DMS79 treated with DMSO at 0.1 percent for 48 hours (cell line): Measurements from ENCODE around the gene CAND1.
"Not testable (repeated sequence)": the region's sequence is repeated elsewhere in the genome, so short reads cannot be mapped to it uniquely, and the experiment has no call there.

Experiments
- DNase-seq: peaks from one replicate; lab custom pipeline; 2025; lab: John Stamatoyannopoulos, UW

Gene CAND1

DNA sequence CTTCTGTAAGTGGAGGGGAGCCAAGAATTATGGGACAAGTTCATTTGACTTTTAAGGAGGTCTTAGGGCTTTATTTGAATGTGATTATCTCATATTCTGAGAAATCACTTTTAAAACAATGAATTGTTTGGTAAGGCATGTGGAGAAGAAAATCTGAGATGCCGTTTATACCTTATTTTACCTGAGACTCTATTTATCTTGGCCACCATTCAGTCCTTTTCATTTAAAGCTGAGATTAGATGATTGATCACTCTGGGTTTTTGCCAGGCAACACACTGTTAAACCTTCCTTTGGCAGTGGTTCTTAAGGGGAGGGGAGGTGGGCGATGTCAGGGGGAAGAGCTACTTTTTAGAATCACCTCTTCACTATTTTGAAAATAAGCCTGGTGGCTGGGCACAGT, 11.4 kb downstream of the CAND1 start:
- no peak for DNase-seq

DNA sequence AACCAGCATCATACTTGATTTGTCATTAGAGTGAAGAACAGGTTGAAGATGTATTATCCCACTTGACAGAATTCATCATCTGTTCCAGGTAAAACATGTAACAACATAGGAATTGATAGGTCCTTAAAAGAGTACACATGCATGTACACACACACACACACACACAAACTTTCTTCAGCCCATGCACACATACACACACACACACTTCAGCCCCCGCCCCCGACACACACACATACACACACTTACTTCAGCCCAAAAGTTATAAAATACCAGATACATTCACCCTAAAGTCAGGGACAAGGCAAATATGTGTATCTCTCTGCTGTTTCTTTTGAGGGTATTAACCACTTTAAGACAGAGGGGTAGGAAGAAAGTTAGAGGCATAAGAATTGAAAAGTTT, 15.4 kb downstream of the CAND1 start:
- no peak for DNase-seq

DNA sequence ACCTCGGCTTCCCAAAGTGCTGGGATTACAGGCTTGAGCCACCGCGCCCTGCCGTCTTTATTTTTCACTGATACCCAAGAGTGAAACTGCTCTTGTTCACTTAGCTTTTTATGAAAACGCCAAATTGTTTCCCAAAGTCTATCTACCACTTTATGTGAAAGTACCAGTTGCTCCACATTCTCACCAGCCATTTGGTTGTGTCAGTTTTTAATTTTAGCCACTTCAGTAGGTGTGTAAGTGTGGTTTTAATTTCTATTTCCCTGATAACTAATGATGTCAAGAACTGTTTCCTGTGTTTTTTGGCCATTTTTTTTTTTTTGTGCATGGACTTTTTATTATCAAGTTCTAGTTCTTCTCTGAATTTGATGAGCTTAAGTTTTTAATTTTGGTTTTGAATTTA, 17.1 kb downstream of the CAND1 start:
- DNase-seq, result no peak

DNA sequence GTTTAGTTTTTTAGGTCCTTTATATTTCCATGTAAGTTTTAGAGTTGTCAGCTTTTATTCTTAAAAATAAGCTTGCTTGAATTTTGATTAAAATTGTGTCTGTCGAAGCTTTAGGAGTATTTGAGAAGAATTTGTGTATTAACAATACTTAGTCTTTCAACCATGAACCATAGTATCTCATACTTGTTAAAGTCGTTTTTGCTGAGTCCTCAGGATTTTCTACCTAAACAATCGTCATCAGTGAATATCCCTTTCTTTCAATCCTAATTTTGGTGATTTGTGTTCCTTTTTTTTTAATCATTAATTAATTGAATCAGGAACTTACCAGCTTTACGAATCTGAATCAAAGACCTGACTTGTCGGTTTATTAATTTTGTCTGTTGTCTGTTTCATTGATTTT, 18.2 kb downstream of the CAND1 start:
- no peak for DNase-seq

DNA sequence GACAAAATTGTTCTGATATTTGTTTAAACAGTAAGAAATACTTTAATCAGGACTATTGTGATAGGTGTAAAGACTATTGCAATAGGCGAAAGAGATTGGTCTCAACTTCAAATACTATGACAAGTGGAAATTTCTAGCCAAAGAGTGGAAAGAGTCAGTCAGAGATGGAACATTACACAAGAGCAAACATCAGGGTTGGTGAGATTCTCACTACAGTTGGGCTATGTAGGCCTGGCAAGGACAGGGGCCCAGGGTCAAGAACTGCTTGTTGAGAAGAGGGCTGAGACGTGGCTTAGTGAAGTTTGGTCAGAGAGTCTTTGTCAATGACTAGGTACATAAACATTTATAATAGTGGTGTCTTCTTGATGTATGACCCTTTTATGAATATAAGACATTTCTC, 19.4 kb downstream of the CAND1 start:
- no peak for DNase-seq

DNA sequence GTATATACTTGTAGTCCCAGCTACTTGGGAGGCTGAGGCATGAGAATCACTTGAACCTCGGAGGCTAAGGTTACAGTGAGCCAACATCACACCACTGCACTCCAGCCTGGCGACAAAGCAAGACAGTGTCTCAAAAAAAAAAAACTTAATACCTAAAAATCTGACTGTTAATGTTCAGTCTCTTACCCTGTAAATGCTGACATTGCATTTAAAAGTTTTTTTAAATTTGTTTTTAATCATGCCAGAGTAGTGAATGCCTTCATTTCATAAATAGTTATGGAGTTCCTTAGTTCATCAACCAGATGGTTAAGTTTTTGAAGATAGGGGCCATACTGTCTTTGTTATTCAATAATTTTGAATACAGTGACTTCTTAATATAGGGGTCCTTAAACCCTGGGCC, 21.2 kb downstream of the CAND1 start:
- no peak for DNase-seq

DNA sequence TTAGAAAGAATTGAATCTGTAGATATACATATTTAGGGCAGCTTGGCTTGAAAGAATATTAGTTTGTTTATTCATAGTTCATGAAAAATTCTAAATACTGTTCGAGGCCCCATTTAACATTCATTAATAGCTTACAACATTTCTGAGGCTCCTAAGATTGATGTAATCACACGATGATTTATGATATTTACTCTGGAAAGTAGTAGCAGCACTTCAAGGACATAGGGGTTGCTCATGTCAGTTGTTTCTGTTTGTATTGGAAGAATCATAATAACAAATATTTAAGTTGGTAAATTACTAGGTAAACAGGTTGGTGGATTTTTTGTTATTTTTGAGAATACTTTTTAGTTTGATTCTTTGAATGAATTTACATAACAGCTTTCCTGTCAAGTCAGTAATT, 30.4 kb downstream of the CAND1 start:
- no peak for DNase-seq

DNA sequence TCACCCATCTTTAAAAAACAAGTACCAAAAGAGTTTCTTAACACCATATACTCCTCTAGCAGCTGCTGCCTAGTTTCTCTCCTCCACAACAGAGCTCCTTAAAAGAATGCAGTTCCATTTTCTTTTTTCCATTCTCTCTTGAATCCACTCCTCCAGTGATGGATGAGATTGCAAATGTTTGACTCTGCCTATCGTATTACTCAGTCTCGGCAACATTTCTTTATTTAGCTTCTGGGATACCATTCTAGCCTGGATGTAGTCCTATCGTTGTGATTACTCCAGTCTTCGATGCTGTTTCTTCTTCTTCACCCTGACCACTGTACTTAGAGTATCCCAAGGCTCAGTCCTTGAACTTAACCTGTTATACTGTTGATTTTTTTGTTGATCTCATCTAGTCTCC, 30.8 kb downstream of the CAND1 start:
- no peak for DNase-seq

DNA sequence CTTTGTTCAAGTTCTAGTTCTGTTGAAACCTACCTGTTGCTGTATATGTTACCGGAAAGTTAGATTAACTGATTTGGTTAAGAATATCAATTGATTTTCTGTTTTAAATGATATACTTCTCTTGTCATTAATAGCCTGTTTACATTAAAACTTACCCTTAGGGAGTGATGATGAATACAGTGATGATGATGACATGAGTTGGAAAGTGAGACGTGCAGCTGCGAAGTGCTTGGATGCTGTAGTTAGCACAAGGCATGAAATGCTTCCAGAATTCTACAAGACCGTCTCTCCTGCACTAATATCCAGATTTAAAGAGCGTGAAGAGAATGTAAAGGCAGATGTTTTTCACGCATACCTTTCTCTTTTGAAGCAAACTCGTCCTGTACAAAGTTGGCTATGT, 33.0 kb downstream of the CAND1 start:
- no peak for DNase-seq

DNA sequence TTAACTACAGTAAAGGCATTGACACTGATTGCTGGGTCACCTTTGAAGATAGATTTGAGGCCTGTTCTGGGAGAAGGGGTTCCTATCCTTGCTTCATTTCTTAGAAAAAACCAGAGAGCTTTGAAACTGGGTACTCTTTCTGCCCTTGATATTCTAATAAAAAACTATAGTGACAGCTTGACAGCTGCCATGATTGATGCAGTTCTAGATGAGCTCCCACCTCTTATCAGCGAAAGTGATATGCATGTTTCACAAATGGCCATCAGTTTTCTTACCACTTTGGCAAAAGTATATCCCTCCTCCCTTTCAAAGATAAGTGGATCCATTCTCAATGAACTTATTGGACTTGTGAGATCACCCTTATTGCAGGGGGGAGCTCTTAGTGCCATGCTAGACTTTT, 36.4 kb downstream of the CAND1 start:
- DNase-seq, result no peak

DNA sequence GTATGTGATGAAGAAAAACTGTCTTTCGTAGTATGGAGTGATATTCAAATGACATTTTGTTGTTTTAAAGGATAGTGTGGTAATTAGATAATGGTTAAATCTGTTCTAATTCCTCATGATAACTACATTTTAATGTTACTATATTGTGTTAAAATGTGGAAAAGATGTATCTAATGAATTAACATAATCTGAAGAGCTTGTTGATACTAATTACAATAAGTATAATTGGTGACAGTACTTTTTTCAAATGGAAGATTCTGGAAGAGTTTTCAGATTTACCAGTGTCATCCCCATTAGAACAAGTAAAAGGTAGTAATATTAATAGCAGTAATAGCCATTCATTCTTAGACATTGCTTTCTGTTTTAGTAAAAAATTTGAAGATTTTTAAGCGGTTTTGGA, 37.6 kb downstream of the CAND1 start:
- no peak for DNase-seq

DNA sequence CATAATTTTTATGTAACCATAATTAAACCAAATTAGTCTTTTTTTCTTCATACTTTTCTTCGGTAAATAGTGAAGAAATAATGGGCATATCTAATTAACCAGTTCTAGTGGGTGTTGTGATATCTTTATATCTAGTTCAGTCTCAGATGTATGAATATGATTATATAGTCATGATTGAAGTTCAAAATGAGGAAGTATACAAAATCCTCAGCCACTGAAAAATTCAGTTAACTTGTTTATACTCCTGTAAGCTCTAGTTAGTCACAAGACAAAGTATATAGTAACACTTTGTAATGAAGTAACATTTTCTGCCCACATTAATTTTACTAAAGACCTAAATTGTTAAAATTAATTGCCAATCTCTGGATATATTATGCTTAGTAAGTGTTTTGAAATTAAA, 46.5 kb downstream of the CAND1 start:
- DNase-seq, result no peak

DNA sequence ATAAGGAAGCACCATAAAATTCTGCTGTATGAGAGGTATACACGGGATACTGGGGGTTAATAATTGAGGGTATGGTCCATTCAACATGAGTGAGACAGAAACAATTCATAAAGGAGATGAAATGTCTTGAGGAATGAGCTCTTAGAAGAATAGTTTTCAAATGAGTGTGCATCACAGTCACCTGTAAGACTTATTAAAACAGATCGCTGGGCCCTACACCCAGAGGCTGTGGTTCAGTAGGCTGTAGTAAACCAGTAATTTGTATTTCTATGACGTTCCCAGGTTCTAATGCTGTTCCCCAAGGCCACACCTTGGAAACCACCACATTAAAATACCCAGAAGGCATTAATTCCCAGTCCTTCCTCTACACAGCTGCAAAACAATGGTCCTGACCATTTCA, 49.6 kb downstream of the CAND1 start:
- DNase-seq, result no peak

DNA sequence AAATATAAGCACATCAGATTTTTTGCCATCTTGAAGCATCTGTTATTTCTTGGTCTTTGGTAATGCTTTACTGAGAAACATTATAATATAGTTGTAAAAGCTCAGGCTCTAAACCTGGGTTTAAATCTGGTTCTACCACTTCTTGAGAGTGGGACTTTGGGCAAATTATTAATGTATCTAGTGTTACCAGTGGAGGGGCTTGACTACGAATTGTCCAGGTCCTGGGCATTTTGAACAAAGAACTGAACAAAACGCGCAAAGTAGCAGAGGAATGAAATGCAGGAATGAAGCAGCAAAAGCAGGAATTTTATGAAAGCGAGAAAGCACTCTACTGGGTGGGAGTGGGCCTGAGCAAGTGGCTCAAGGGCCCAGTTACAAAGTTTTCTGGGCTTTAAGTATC, 50.8 kb downstream of the CAND1 start:
- DNase-seq, result no peak

DNA sequence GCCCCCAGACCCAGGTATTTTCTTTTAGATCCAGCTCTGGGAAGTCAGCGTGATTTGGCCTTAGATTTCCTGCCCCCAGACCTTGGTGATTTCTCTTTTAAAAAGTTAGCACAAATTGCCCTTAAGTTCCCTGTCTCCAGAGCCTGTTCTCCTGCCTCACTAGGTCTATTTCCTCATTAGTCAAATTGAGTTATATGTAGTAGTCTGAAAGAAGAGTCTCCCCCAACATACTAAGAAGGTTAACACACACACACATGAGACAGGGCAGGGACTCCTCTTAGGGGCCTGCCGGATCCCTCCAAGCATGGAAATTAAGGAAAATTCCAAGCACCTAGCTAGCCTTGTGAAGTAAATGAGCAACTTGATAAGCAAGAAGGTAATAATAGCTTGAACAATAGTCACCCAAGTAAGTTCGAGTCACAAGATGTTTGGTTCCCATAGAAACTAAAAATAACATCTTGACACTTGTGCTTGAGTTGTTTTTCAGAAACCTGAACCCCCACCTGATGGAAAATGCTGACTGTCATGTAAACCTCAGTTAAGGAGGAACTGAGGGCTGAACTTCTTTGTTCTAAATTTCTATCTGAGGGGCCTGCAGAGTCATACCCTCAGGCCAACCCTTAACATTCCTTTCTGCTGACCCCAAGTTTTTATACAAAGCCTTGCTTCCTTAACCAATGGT, 51.6 kb downstream of the CAND1 start:
- DNase-seq, result no peak

DNA sequence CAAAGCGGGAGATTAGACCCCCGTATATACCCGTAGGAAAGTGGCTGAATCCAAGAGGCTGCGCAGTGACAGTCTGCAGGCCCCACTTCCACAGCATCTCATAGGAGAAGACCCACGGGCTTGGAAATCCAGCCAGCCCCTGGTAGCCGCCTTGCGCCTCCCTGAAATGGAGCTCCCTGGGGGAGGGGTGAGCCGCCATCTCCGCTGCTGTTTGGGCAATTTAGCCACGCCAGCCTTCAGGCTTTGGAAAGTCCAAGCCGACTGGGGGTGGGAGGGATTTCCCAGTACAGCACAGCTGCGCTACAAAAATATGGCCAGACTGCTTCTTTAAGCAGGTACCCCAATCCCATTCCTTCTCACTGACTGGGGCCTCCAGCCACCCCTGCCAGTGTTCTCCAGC, 53.4 kb downstream of the CAND1 start:
- DNase-seq, result no peak

DNA sequence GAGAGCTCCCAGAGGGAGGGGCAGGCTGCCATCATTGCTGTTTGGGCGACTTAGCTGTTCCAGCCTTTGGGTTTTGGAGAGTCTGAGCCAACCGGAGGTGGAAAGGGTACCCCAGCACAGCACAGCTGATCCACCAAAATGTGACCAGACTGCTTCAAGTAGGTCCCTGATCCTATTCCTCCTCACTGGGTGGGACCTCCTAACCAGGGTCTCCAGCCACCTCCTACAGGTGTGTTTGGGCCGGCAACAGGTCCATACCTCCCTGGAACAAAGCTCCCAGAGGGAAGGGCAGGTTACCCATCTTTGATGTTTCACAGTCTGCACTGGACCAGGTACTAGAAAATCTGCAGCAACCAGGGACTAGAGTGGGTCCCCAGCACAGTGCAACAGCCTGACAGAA, 53.8 kb downstream of the CAND1 start:
- DNase-seq, result no peak

DNA sequence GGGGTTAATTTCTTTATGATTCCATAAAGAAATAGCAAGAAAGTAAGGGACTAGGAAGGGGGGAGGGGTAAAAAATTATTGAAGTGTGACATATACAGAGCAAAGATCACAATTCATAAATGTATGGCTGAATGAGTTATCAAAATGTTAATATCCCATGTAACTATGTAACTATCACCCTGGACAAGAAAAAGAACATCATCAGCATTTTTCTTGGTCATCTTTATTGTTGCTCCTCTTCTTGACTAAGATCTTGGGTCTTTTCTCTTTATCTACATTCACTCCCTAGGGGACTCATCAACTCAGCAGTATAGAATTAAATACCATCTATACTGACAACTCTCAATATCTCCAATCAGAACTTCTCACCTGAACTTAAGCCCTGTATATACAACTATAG, 57.5 kb downstream of the CAND1 start:
- DNase-seq, result no peak

DNA sequence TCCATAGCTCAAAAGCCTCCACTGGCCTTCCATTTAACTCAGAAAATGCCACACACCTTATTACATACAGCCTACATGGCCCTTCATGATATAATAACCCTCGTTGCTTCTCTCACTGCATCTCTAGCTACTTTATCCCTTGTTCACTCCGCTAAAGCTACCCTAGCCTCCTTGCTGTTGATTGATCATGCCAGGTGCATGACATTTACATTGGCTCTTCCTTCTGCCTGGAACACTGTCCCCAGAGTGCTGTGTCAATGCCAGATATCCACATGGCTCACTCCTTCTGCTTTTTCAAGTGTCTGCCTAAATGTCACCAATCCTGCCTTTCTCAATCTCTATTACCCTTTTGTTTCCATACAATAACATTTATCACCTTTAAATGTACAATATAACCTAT, 58.3 kb downstream of the CAND1 start:
- DNase-seq, result no peak

DNA sequence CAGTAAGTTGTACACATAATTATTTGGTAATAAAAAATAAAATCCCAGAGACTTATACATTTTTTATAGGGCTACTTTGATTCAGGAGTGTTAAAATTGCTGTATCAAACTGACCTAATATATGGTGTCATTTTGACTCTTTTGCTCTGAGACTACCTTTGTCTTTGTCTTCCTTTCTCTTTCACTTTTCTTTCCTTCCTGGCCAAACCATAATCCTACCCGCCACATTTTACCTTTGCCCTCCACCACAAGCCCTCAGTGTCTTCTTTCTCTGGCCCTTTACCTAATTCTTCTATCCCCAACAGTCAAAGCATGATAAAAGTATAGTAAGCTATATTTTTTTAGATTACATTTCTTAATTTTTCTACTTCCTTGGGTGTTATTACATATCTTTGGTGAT, 62.0 kb downstream of the CAND1 start:
- DNase-seq, result no peak

DNA sequence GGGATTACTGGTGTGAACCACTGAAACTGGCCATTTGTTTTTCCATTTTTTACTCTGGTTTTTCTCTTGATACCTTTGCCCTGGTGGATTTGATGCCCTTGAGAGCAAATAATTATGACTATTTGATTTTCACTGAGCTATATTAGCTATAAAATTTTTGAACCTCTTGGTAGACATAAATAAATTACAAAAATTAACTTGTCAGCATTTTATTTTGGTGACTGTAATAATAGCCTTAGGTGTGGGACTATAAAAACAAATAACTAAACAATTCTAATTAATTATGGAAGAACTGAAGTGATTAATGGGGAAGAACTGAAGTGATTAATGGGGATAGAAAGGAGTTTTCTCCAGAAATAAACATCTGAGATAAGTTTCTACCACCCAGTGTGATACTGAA, 62.7 kb downstream of the CAND1 start:
- DNase-seq, result no peak

DNA sequence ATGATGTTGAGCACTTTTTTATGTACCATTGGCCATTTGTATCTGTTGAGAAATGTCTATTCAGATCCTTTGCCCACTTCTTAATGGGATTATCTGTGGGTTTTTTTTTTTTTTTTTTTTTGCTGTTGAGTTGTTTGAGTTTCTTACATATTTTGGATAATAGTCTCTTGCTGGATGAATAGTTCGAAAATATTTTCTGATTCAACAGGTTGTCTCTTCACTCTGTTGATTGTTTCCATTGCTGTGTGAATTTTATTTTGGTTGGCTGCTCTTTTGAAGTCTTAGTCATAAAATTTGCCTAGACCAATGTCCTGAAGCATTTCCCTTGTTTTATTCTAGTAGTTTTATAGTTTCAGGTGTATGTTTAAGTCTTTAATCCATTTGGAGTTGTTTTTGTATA, 64.5 kb downstream of the CAND1 start:
- DNase-seq, result no peak

DNA sequence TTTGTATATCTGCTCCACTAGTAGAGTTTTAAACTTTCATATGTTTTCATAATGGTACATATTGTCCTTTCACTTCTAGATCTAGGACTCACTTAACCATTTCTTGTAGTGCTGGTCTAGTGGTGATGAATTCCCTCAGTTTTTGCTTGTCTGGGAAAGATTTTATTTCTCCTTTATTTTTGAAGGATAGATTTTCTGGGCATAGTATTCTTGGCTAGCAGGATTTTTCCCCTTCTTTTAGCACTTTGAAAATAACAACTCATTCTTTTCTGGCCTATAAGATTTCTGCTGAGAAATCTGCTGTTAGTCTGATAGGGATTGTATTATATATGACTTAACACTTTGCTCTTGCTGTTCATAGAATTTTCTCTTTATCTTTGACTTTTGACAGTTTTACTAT, 69.3 kb downstream of the CAND1 start:
- no peak for DNase-seq

DNA sequence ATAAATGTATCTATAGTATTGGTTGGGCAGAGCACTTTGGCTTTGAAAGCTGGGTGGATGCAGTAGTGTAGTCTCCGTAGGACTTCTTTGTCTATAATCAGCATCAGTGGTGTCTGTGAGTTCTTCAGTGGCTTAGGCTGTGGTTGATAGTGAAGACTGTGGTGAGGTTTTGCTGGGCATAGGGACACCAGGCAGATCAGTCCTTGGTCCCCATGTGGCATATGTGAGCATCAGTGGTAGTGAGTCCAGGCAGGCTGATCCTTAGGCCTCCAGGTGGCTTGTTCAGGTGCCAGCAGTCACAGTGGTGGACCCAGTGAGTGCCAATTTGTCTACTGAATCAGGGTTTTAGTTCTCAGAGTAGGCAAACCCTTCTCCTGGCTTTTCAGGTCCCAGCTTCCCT, 70.4 kb downstream of the CAND1 start:
- no peak for DNase-seq

DNA sequence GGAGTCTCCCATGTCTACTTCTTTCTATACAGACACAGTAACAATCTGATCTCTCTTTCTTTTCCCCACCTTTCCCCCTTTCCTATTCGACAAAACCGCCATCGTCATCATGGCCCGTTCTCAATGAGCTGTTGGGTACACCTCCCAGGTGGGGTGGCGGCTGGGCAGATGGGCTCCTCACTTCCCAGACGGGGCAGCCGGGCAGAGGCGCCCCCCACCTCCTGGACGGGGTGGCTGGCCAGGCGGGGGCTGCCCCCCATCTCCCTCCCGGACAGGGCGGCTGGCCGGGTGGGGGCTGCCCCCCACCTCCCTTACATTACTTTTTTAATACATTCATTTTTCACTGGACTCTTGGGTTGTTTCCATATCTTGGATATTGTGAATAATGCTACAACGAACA, 71.9 kb downstream of the CAND1 start:
- DNase-seq, result not testable (repeated sequence)
